Measurements from ENCODE around the gene LEKR1. TPM values are rescaled to one million over a fixed set of nuclear protein-coding genes. Genes with fewer than 3 reads are reported as not detected.

The LEKR1 gene
- total and polyA plus RNA-seq, 2 donors (not counting 3 experiments of a cell fraction or from before 2014, with no cell fraction given): 0.07 to 0.64 TPM

GRCh38 chr3:156985711-156986110, 159.6 kb downstream of the LEKR1 start:
- Histone ChIP-seq H3K9me1 (replicated peaks; ENCODE audit: control insufficient read depth, extremely low read depth, insufficient read depth, low read length) (no peaks in the 10 kb centered on the region), H3K79me2 (ENCODE audit: control insufficient read depth, insufficient read depth, low read length) (no peaks in the 10 kb centered on the region), H3K27ac (ENCODE audit: insufficient read depth, low read depth, low read length) (no peak overlapping the region), H3K9ac (replicated peaks; ENCODE audit: extremely low read depth, insufficient read depth, low read length) (no peak overlapping the region), H3K4me3 (replicated peaks in 1 of 3; ENCODE audit: insufficient read depth in 1 of 3, low read depth in 1 of 3, low read length in 3 of 3) (no peak overlapping the region), H4K20me1 (replicated peaks; ENCODE audit: control insufficient read depth, extremely low read depth, insufficient read depth, low read length) (no peaks in the 10 kb centered on the region), H3K27me3 (ENCODE audit: control insufficient read depth in 2 of 2, insufficient read depth in 2 of 2, low read length in 2 of 2) (no peaks in the 10 kb centered on the region), H3K9me3 (replicated peaks; ENCODE audit: control insufficient read depth, insufficient read depth, low read length) (no peaks in the 10 kb centered on the region), H3K4me1 (ENCODE audit: control insufficient read depth, extremely low read depth, insufficient read depth, low read length) (no peaks in the 10 kb centered on the region), H3K36me3 (ENCODE audit: control insufficient read depth in 2 of 2, extremely low read depth in 1 of 2, insufficient read depth in 2 of 2, low read length in 2 of 2) (no peaks in the 10 kb centered on the region), H3K4me2 (ENCODE audit: insufficient read depth, low read length) (no peak overlapping the region), H2AFZ (ENCODE audit: low read depth, low read length) (no peak overlapping the region)
- FAIRE-seq: no peak
- intact Hi-C loops (cut with micrococcal nuclease) (no loop called here), dilution Hi-C loops (cut with MboI; ENCODE audit: extremely low pct_ligation_motif_present, low sequenced_read_pairs) (no loop called here)
- BruUV-seq (replicated peaks): no TSS peak
- CTCF ChIA-PET: interaction anchor here (1.0 to 1.4 kb wide), 2 partner anchors 24 to 50 kb away, joined by 4 to 6 read pairs; no protein-coding TSS in a partner anchor
- POLR2A ChIA-PET: no interaction called here
- no peak for DNase-seq (ENCODE audit: low read depth, low spot score)
- TF ChIP-seq POLR2AphosphoS5 (IDR thresholded peaks at IDR 0.05; ENCODE audit: insufficient read depth, low read depth, low read length) (no peak), CTCF (IDR thresholded peaks at IDR 0.05; ENCODE audit: extremely low read depth in 1 of 2, insufficient read depth in 1 of 2, low read depth in 1 of 2, low read length in 2 of 2) (no peak), MAX (IDR thresholded peaks at IDR 0.05; ENCODE audit: insufficient read depth, insufficient read length) (no peak), MYC (IDR thresholded peaks at IDR 0.05; ENCODE audit: low read depth, low read length) (no peak), POLR2A (IDR thresholded peaks at IDR 0.05; ENCODE audit: low read depth, low read length) (no peak), EZH2 (IDR thresholded peaks at IDR 0.05; ENCODE audit: borderline replicate concordance, low read depth, low read length, severe bottlenecking) (no peak), JUN (IDR thresholded peaks at IDR 0.05; ENCODE audit: borderline replicate concordance, insufficient read depth, insufficient read length, low read depth) (no peak), FOS (IDR thresholded peaks at IDR 0.05; ENCODE audit: borderline replicate concordance, insufficient read depth, low read length) (no peak), GATA2 (IDR thresholded peaks at IDR 0.05; ENCODE audit: insufficient read depth, insufficient read length, low read depth, low read length) (no peak)

All from endothelial cell of umbilical vein (primary cell).